Esophagus muscularis mucosa (tissue), 4 donors: ENCODE measurements around the gene ASB18. TPM values are rescaled to one million over a fixed set of nuclear protein-coding genes. Genes with fewer than 3 reads are reported as not detected.
"Not testable (repeated sequence)": the region's sequence is repeated elsewhere in the genome, so short reads cannot be mapped to it uniquely, and the experiment has no call there.

Experiments used
- DNase-seq: peaks from one replicate; pipeline ENCODE4 v3.0.0-alpha.2; 2017; ENCODE audit errors: extremely low spot score
- H3K27ac ChIP-seq, 4 donors: fragments of 200-600 bp; sonication (generic); replicated peaks in 1 of 4; 1 replicate in 3 of 4; 2 replicates in 1 of 4; pipeline ENCODE4 v1.5.1; 2016 to 2019; ENCODE audit warnings: mild to moderate bottlenecking in 1 of 4
- H3K27me3 ChIP-seq, 4 donors: fragments of 200-600 bp; sonication (generic); one replicate each; pipeline versions ENCODE4 v1.5.1 to v1.6.0; 2016 to 2019
- H3K36me3 ChIP-seq, 4 donors: fragments of 200-600 bp; sonication (generic); one replicate each; pipeline ENCODE4 v1.5.1; 2016 to 2019
- H3K4me1 ChIP-seq, 4 donors: fragments of 200-600 bp; sonication (generic); one replicate each; pipeline ENCODE4 v1.5.1; 2016 to 2019
- H3K4me3 ChIP-seq, 4 donors: fragments of 200-600 bp; sonication (generic); 1 replicate in 2 of 4; 2 replicates in 2 of 4; pipeline ENCODE4 v1.5.1; 2016 to 2019; ENCODE audit warnings: mild to moderate bottlenecking in 4 of 4, moderate library complexity in 1 of 4
- H3K9me3 ChIP-seq, 4 donors: fragments of 200-600 bp; sonication (generic); 1 replicate in 3 of 4; 2 replicates in 1 of 4; pipeline ENCODE4 v1.5.1; 2016 to 2019
- EP300 ChIP-seq: sonication (generic); formaldehyde crosslinking; IDR thresholded peaks from one replicate; pipeline ENCODE4 v1.6.1; 2017; ENCODE audit warnings: antibody characterized with exemption
- POLR2A ChIP-seq: fragments of 450-650 bp; IDR thresholded peaks from one replicate; pipeline ENCODE4 v1.6.1; 2017; ENCODE audit warnings: antibody characterized with exemption, moderate library complexity, mild to moderate bottlenecking, low read depth
- POLR2AphosphoS5 ChIP-seq, 2 donors: sonication (generic); formaldehyde crosslinking; IDR thresholded peaks; one replicate each; pipeline ENCODE4 v1.6.1; 2017; ENCODE audit warnings: antibody characterized with exemption in 2 of 2
- WGBS: methylation state at CpG from one replicate; pipeline ENCODE4 v1.1.5; 2018; 5-methylcytosine and 5-hydroxymethylcytosine counted together
- intact Hi-C: fragments of 100-400 bp; cut with DNase I; formaldehyde crosslinking; loops from one replicate; pipeline ENCODE4 v1.15.1; 2023
- total RNA-seq, 4 donors: library from RNA; depleted of rRNA; stranded (reverse); fragments of >200 nt; gene quantifications; one replicate each; pipeline versions ENCODE4 v1.1.0 to v1.2.1, GENCODE V29; 2016
- TF ChIP-seq, protein P1 (sequence below), 3 experiments: fragments of 200-600 bp in 2 of 3; fragments of 450-650 bp in 1 of 3; sonication (generic) in 2 of 3; IDR thresholded peaks; one replicate each; pipeline ENCODE4 v1.5.1; 2017 to 2019; ENCODE audit warnings: antibody characterized with exemption in 3 of 3, mild to moderate bottlenecking in 2 of 3, moderate library complexity in 1 of 3

The ASB18 gene
- total RNA-seq, 4 donors from 2014 or later, result not detected

DNA sequence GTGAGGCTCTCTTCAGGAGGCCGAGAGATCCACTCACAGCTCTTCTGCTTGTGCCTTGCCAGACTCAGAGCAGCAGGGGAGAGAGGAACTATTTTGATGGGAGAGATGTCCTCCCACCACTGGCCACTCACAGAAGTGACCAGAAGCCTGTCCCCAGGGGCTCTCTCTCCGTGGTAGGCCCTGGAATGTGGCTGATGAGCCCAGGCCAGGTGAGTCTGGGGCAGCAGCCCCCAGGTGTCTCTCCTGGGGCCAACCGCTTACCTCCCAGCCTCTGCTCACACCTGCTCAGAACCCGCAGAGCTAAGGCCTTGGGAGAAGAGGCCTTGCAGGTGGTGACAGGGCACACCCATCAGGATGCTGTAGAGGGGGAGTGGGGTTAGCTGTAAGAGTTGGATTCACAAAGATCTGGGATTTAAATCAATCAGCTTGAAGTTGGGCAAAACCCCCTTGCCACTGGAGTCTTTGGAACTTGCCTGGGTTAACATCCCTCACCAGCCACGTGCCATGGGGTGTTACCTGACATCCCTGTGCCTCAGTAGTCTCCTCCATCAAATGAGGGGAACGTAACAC, 29.1 kb upstream of the ASB18 start:
- Histone ChIP-seq H3K27me3 (no peaks in the 10 kb centered on the region), H3K4me3 (no peak overlapping the region), H3K9me3 (no peaks in the 10 kb centered on the region), H3K27ac (no peak overlapping the region), H3K36me3 (no peaks in the 10 kb centered on the region), H3K4me1 (peaks cover 0 to 10% (median 3%) of the 10 kb centered on the region in 4 donors)
- WGBS, result 83% methylated on average over 5 of the region's 6 CpGs
- peak; percentile 64 for DNase-seq
- TF ChIP-seq EP300 (no peak), POLR2A (no peak), POLR2AphosphoS5 (IDR thresholded peaks at IDR 0.05) (no peak)
- TF ChIP-seq, protein P1, sequence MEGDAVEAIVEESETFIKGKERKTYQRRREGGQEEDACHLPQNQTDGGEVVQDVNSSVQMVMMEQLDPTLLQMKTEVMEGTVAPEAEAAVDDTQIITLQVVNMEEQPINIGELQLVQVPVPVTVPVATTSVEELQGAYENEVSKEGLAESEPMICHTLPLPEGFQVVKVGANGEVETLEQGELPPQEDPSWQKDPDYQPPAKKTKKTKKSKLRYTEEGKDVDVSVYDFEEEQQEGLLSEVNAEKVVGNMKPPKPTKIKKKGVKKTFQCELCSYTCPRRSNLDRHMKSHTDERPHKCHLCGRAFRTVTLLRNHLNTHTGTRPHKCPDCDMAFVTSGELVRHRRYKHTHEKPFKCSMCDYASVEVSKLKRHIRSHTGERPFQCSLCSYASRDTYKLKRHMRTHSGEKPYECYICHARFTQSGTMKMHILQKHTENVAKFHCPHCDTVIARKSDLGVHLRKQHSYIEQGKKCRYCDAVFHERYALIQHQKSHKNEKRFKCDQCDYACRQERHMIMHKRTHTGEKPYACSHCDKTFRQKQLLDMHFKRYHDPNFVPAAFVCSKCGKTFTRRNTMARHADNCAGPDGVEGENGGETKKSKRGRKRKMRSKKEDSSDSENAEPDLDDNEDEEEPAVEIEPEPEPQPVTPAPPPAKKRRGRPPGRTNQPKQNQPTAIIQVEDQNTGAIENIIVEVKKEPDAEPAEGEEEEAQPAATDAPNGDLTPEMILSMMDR (IDR thresholded peaks at IDR 0.05), result no peak
- intact Hi-C loops, result no loop called here

DNA sequence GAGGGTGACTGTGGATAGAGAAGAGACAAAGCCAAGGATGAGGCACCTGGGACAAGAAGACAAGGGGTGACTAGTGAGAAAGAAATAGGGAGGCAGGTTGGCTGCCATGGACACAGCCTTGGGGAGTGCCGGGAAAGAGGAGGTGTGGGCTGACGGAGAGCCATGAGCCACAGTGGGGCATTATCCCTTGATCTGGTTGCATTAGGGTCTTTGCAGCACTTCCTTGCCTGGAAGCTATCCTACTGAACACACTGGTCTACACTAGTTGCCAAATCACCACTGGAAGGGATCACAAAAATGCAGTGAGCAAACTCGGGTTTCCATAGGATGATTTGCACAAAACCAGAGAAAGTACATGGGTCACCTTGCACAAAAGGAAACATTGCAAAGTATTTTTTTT, 27.7 kb upstream of the ASB18 start:
- intact Hi-C loops, result no loop called here
- H3K9me3 ChIP-seq, result no peaks in the 10 kb centered on the region
- WGBS, result 95% methylated on average over 3 of the region's 3 CpGs
- TF ChIP-seq, protein P1 (IDR thresholded peaks at IDR 0.05), result no peak
- TF ChIP-seq EP300 (no peak), POLR2A (no peak), POLR2AphosphoS5 (IDR thresholded peaks at IDR 0.05) (no peak)
- no peak overlapping the region for H3K27ac ChIP-seq
- no peaks in the 10 kb centered on the region for H3K27me3 ChIP-seq
- peak; percentile 60 for DNase-seq
- no peak overlapping the region for H3K4me3 ChIP-seq
- peaks cover 0 to 10% (median 3%) of the 10 kb centered on the region in 4 donors for H3K4me1 ChIP-seq
- H3K36me3 ChIP-seq, result no peaks in the 10 kb centered on the region

DNA sequence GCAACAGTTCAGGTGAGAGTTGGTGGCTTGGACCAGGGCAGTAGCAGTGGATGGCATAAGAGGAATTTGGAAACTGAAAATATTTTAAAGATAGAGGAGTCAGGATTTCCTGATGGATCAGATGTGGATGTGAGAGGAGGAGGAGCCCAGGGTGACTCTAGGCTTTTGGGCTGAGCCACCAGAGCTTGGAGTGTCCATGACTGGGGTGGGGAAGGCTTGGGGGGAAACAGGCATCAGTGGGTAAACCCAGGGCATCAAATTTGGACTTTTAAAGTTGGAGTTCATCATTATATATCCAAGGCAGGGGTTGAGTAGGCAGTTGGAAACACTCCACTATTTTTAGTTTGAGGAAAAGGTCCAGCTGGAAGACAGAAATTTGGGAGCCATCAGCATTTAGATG, 27.3 kb upstream of the ASB18 start:
- TF ChIP-seq, protein P1 (IDR thresholded peaks at IDR 0.05), result no peak
- TF ChIP-seq EP300 (no peak), POLR2AphosphoS5 (IDR thresholded peaks at IDR 0.05) (no peak), POLR2A (no peak)
- Histone ChIP-seq H3K27ac (no peak overlapping the region), H3K36me3 (no peaks in the 10 kb centered on the region), H3K27me3 (no peaks in the 10 kb centered on the region), H3K4me3 (no peak overlapping the region), H3K4me1 (peaks cover 0 to 10% (median 3%) of the 10 kb centered on the region in 4 donors), H3K9me3 (no peaks in the 10 kb centered on the region)
- peak; percentile 83 for DNase-seq
- intact Hi-C loops, result no loop called here

DNA sequence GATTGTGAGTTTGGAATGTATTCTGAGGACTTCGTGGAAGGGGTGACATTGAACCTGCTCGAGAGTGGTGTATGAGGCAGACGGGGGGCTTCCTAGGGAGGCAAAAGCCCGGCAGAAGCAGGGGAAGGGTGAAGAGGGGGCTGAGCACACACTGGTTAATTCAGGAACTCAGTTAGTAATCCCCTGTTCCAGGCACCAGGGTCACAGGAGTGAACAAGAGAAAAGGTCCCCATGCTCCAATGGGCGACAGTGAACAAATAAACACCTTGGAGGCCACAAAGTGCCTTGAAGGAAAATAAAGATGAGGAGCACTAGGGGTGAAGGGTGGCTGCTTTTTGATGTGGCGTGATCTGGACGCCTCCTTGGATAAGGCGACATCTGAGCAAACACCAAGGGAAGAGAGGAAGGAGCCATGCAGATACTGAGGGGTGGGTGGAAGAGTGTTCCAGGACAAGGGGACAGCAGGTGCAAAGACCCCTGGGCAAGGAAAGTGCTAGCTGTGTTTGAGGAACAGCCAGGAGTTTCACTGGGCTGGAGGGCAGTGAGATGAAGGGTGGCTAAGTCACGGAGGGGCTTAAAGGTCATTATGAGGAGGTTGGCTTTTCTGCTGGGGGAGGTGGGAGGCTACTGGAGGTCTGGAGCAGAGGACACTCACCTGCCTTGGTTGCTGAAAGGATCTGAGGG, 26.7 kb upstream of the ASB18 start:
- intact Hi-C loops, result no loop called here
- Histone ChIP-seq H3K36me3 (no peaks in the 10 kb centered on the region), H3K4me3 (no peak overlapping the region), H3K27ac (no peak overlapping the region), H3K4me1 (peaks cover 0 to 10% (median 3%) of the 10 kb centered on the region in 4 donors), H3K27me3 (no peaks in the 10 kb centered on the region), H3K9me3 (no peaks in the 10 kb centered on the region)
- WGBS, result 73% methylated on average over 9 of the region's 9 CpGs
- TF ChIP-seq POLR2A, result no peak
- peak; percentile 77 for DNase-seq

DNA sequence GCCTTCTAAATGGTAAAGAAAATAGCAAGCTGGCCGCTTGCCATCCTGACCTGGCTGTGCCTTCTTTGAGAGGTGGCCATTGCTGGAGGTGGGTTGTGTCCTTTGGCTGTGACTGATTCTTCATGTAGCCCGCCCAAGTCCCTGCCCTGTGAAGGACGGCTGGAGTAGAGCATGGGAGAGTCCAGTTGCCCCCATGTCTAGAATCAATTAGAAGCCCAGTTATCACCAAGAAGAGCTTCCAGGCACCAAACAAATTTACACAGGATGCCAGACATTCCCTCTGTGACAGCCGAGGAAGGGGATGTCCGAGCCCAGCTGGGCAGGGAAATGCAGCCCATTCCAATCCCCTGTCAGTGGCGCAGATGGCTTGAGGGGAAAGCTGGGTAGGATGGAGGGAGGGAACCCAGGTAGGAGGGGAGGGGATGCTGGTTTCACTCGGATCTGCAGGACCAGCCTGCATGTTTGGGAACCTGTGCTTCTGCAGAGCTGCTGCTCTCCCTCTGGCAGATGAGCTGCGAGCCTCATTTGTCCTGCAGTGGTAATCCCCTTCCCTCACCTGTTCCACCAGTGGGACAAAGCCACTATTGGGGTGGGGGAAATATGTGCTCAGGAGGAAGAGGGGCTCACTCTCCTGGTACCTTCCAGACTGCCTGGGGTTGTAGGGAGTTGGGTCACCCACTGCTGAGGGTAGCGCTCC, 25.7 kb upstream of the ASB18 start:
- Histone ChIP-seq H3K4me3 (no peak overlapping the region), H3K9me3 (peaks cover 0 to under 1% (median 0%) of the 10 kb centered on the region in 4 donors), H3K4me1 (peaks cover 0 to 10% (median 3%) of the 10 kb centered on the region in 4 donors), H3K36me3 (no peaks in the 10 kb centered on the region), H3K27me3 (no peaks in the 10 kb centered on the region), H3K27ac (no peak overlapping the region)
- intact Hi-C loops, result no loop called here
- peak; percentile 72 for DNase-seq
- TF ChIP-seq, protein P1 (IDR thresholded peaks at IDR 0.05), result no peak
- TF ChIP-seq EP300 (no peak), POLR2AphosphoS5 (IDR thresholded peaks at IDR 0.05) (no peak), POLR2A (no peak)
- WGBS, result 73% methylated on average over 8 of the region's 9 CpGs

DNA sequence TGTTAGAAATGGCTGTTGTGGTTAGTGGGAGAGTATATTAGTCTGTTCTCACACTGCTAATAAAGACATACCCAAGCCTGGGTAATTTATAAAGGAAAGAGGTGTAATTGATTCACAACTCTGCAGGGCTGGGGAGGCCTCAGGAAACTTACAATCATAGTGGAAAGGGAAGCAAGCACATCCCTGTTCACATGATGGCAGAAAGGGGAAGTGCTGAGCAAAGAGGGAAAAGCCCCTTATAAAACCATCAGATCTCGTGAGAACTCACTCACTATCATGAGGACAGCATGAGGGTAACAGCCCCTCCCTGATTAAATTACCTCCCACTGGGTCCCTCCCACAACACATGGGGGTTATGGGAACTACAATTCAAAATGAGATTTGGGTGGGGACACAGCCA, 24.2 kb upstream of the ASB18 start:
- H3K9me3 ChIP-seq, H3K4me1 ChIP-seq, H3K27ac ChIP-seq, H3K27me3 ChIP-seq, H3K36me3 ChIP-seq, intact Hi-C loops, H3K4me3 ChIP-seq: not testable (repeated sequence)
- peak; percentile 31 for DNase-seq
- WGBS, result 57% methylated on average over 1 of the region's 1 CpG
